Measurements from ENCODE around the gene SKP2.

SKP2 gene

GRCh38 chr5:36168737-36169136 lies 16.8 kb downstream of the SKP2 start:
- H3K4me2 ChIP-seq (ENCODE audit: insufficient read depth, low read length), result no peak overlapping the region
- H3K36me3 ChIP-seq (ENCODE audit: insufficient read depth, low read length), result peaks cover 99% of the 10 kb centered on the region
- H3K27ac ChIP-seq (ENCODE audit: low read length), result no peak overlapping the region
- no peak overlapping the region for H3K4me3 ChIP-seq (ENCODE audit: low read depth in 1 of 2, low read length in 2 of 2)
- no peak for ATAC-seq (ENCODE audit: insufficient read depth, low read depth)
- no peak overlapping the region for H2AFZ ChIP-seq (ENCODE audit: low read depth, low read length)
- no peaks in the 10 kb centered on the region for H3K27me3 ChIP-seq (ENCODE audit: insufficient read depth, low read length, poor library complexity)
- no peaks in the 10 kb centered on the region for H3K4me1 ChIP-seq (ENCODE audit: insufficient read depth, low read length)
- DNase-seq, result no peak
- H3K79me2 ChIP-seq (ENCODE audit: insufficient read depth, low read length), result peaks cover 51% of the 10 kb centered on the region
- TF ChIP-seq, protein P1, sequence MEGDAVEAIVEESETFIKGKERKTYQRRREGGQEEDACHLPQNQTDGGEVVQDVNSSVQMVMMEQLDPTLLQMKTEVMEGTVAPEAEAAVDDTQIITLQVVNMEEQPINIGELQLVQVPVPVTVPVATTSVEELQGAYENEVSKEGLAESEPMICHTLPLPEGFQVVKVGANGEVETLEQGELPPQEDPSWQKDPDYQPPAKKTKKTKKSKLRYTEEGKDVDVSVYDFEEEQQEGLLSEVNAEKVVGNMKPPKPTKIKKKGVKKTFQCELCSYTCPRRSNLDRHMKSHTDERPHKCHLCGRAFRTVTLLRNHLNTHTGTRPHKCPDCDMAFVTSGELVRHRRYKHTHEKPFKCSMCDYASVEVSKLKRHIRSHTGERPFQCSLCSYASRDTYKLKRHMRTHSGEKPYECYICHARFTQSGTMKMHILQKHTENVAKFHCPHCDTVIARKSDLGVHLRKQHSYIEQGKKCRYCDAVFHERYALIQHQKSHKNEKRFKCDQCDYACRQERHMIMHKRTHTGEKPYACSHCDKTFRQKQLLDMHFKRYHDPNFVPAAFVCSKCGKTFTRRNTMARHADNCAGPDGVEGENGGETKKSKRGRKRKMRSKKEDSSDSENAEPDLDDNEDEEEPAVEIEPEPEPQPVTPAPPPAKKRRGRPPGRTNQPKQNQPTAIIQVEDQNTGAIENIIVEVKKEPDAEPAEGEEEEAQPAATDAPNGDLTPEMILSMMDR (IDR thresholded peaks at IDR 0.05; ENCODE audit: borderline replicate concordance, extremely low read depth, low read length, poor library complexity, severe bottlenecking), result no peak
- no peak for TF ChIP-seq EZH2 (IDR thresholded peaks at IDR 0.05; ENCODE audit: borderline replicate concordance, low read depth, low read length, severe bottlenecking)
- peaks cover 17% of the 10 kb centered on the region; the same call in 1 of the 2 replicates for H4K20me1 ChIP-seq (ENCODE audit: insufficient read depth, low read length)
- H3K9ac ChIP-seq (ENCODE audit: low read depth, low read length), result no peak overlapping the region
- H3K9me3 ChIP-seq (ENCODE audit: insufficient read depth, low read length, severe bottlenecking), result no peaks in the 10 kb centered on the region

DNA sequence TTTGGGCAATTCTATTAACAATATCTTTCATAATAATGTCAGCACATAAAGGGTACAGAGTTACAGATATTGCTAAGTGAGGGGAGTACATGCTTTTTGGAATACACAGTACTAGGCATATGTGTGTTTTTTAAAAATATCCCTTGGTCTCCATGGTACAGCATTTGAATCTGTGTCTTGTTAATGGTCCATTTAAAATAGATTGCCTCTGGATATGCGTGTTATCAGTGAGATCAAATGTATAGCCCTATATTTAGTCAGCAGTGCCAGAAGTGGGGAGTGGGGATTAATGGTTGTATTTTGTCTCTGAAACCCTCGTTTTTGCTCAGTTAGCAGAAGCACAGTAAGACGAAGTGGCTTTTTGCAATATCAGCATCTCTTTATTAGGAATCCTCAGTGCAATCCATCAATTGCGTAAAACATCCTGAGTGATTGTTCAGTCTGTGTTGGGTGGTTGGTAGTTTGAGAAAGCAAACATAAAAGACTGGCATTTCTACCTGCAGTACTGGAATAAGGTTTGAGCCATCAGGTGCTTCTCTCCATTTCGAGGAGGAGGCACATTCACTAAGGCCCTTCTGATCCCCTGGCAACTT lies 19.0 kb downstream of the SKP2 start:
- H2AFZ ChIP-seq (ENCODE audit: low read depth, low read length), result no peak overlapping the region
- no peak overlapping the region for H3K9ac ChIP-seq (ENCODE audit: low read depth, low read length)
- DNase-seq (no peak), ATAC-seq (ENCODE audit: insufficient read depth, low read depth) (no peak)
- H3K79me2 ChIP-seq (ENCODE audit: insufficient read depth, low read length), result peaks cover 32% of the 10 kb centered on the region
- no peak overlapping the region for H3K4me3 ChIP-seq (ENCODE audit: low read depth in 1 of 2, low read length in 2 of 2)
- H3K27me3 ChIP-seq (ENCODE audit: insufficient read depth, low read length, poor library complexity), result no peaks in the 10 kb centered on the region
- H3K4me2 ChIP-seq (ENCODE audit: insufficient read depth, low read length), result no peak overlapping the region
- TF ChIP-seq EZH2 (IDR thresholded peaks at IDR 0.05; ENCODE audit: borderline replicate concordance, low read depth, low read length, severe bottlenecking), result no peak
- TF ChIP-seq, protein P1 (IDR thresholded peaks at IDR 0.05; ENCODE audit: borderline replicate concordance, extremely low read depth, low read length, poor library complexity, severe bottlenecking), result no peak
- H3K9me3 ChIP-seq (ENCODE audit: insufficient read depth, low read length, severe bottlenecking), result no peaks in the 10 kb centered on the region
- peaks cover 99% of the 10 kb centered on the region for H3K36me3 ChIP-seq (ENCODE audit: insufficient read depth, low read length)
- no peak overlapping the region for H3K27ac ChIP-seq (ENCODE audit: low read length)
- peaks cover 7% of the 10 kb centered on the region; the same call in 1 of the 2 replicates for H4K20me1 ChIP-seq (ENCODE audit: insufficient read depth, low read length)
- no peaks in the 10 kb centered on the region for H3K4me1 ChIP-seq (ENCODE audit: insufficient read depth, low read length)

GRCh38 chr5:36172599-36172998 lies 20.7 kb downstream of the SKP2 start:
- Histone ChIP-seq H3K27me3 (ENCODE audit: insufficient read depth, low read length, poor library complexity) (no peaks in the 10 kb centered on the region), H3K79me2 (ENCODE audit: insufficient read depth, low read length) (peaks cover 18% of the 10 kb centered on the region), H3K9me3 (ENCODE audit: insufficient read depth, low read length, severe bottlenecking) (no peaks in the 10 kb centered on the region), H3K36me3 (ENCODE audit: insufficient read depth, low read length) (peaks cover 96% of the 10 kb centered on the region), H3K27ac (ENCODE audit: low read length) (no peak overlapping the region), H2AFZ (ENCODE audit: low read depth, low read length) (no peak overlapping the region), H3K4me2 (ENCODE audit: insufficient read depth, low read length) (no peak overlapping the region), H3K4me3 (ENCODE audit: low read depth in 1 of 2, low read length in 2 of 2) (no peak overlapping the region), H3K9ac (ENCODE audit: low read depth, low read length) (no peak overlapping the region), H3K4me1 (ENCODE audit: insufficient read depth, low read length) (no peaks in the 10 kb centered on the region), H4K20me1 (ENCODE audit: insufficient read depth, low read length) (peaks cover 7% of the 10 kb centered on the region; the same call in 1 of the 2 replicates)
- TF ChIP-seq EZH2 (IDR thresholded peaks at IDR 0.05; ENCODE audit: borderline replicate concordance, low read depth, low read length, severe bottlenecking), result no peak
- TF ChIP-seq, protein P1 (IDR thresholded peaks at IDR 0.05; ENCODE audit: borderline replicate concordance, extremely low read depth, low read length, poor library complexity, severe bottlenecking), result no peak
- no peak for DNase-seq
- no peak for ATAC-seq (ENCODE audit: insufficient read depth, low read depth)

Data from DND-41 (cell line).